Endothelial cell of umbilical vein (primary cell): ENCODE results near the gene ZCWPW1. TPM values are rescaled to one million over a fixed set of nuclear protein-coding genes. Genes with fewer than 3 reads are reported as not detected.

ENCODE experiments used
- BruUV-seq: library from RNA; stranded (reverse); fragments of 400-500 nt; replicated peaks from 2 replicates; lab custom pipeline; 2021; lab: Mats Ljungman, UMichigan
- CTCF ChIA-PET: fragments of 300-600, 350-600 bp; sonication (Branson Sonifier 250); formaldehyde crosslinking; loops from one replicate; lab custom pipeline; 2021; ENCODE audit warnings: antibody characterized with exemption, inconsistent platforms; lab: Charles Lee
- POLR2A ChIA-PET: fragments of 300-600, 350-600 bp; sonication (Branson Sonifier 250); formaldehyde crosslinking; loops from one replicate; lab custom pipeline; 2021; ENCODE audit warnings: antibody characterized with exemption, inconsistent platforms; lab: Charles Lee
- DNase-seq: peaks from one replicate; pipeline ENCODE4 v3.0.0-alpha.2; 2011; ENCODE audit warnings: low read depth, low spot score
- FAIRE-seq: peaks from 2 replicates; lab custom pipeline; 2011; peaks lifted over from hg19 to GRCh38; lab: Jason Lieb, UNC
- H2AFZ ChIP-seq: 2 replicates; pipeline ENCODE4 v1.6.0; 2012; ENCODE audit warnings: low read depth, low read length, control low read depth, inconsistent platforms
- H3K27ac ChIP-seq: 2 replicates; pipeline ENCODE4 v1.5.1; 2011; ENCODE audit warnings: low read depth, mild to moderate bottlenecking, control low read depth, low read length, moderate library complexity; ENCODE audit not compliant: insufficient read depth
- H3K27me3 ChIP-seq, 2 experiments: 2 replicates each; pipeline versions ENCODE4 v1.6.0 to v1.6.1; 2011; ENCODE audit warnings: low read length in 2 of 2, mixed read lengths in 1 of 2; ENCODE audit not compliant: control insufficient read depth in 2 of 2, insufficient read depth in 2 of 2
- H3K36me3 ChIP-seq, 2 experiments: 2 replicates in 1 of 2; 3 replicates in 1 of 2; pipeline ENCODE4 v1.5.1; 2011; ENCODE audit warnings: low read length in 2 of 2, mild to moderate bottlenecking in 1 of 2, moderate library complexity in 1 of 2; ENCODE audit not compliant: control insufficient read depth in 2 of 2, insufficient read depth in 2 of 2; ENCODE audit errors: extremely low read depth in 1 of 2
- H3K4me1 ChIP-seq: 3 replicates; pipeline ENCODE4 v1.5.1; 2011; ENCODE audit warnings: mild to moderate bottlenecking, low read length; ENCODE audit not compliant: control insufficient read depth, insufficient read depth; ENCODE audit errors: extremely low read depth
- H3K4me2 ChIP-seq: 2 replicates; pipeline ENCODE4 v1.6.1; 2011; ENCODE audit warnings: low read length, control low read depth, mixed read lengths; ENCODE audit not compliant: insufficient read depth
- H3K4me3 ChIP-seq, 3 experiments: fragments of 200-600 bp in 1 of 3; sonication (generic), shearing (Covaris generic) in 1 of 3; replicated peaks in 1 of 3; 2 replicates each; pipeline ENCODE4 v1.5.1; 2011 to 2016; ENCODE audit warnings: control low read depth in 3 of 3, low read length in 3 of 3, mild to moderate bottlenecking in 2 of 3, inconsistent platforms in 1 of 3, low read depth in 1 of 3, moderate library complexity in 1 of 3; ENCODE audit not compliant: insufficient read depth in 1 of 3
- H3K79me2 ChIP-seq: 2 replicates; pipeline ENCODE4 v1.6.0; 2012; ENCODE audit warnings: low read length, inconsistent platforms; ENCODE audit not compliant: control insufficient read depth, insufficient read depth
- H3K9ac ChIP-seq: replicated peaks from 2 replicates; pipeline ENCODE3; 2011; ENCODE audit warnings: low read length, control low read depth; ENCODE audit not compliant: insufficient read depth; ENCODE audit errors: extremely low read depth
- H3K9me1 ChIP-seq: replicated peaks from 3 replicates; pipeline ENCODE4 v1.6.0; 2011; ENCODE audit warnings: mild to moderate bottlenecking, low read length; ENCODE audit not compliant: control insufficient read depth, insufficient read depth; ENCODE audit errors: extremely low read depth
- H3K9me3 ChIP-seq: replicated peaks from 2 replicates; pipeline ENCODE4 v1.5.1; 2012; ENCODE audit warnings: low read length, inconsistent platforms; ENCODE audit not compliant: control insufficient read depth, insufficient read depth
- H4K20me1 ChIP-seq: replicated peaks from 2 replicates; pipeline ENCODE3; 2011; ENCODE audit warnings: mild to moderate bottlenecking, low read length; ENCODE audit not compliant: control insufficient read depth, insufficient read depth; ENCODE audit errors: extremely low read depth
- CTCF ChIP-seq, 2 donors: IDR thresholded peaks; 1 replicate in 1 of 2; 2 replicates in 1 of 2; pipeline ENCODE4 v1.5.1; 2011; ENCODE audit warnings: low read length in 2 of 2, mild to moderate bottlenecking in 2 of 2, moderate library complexity in 2 of 2, control low read depth in 1 of 2, inconsistent platforms in 1 of 2, low read depth in 1 of 2; ENCODE audit not compliant: insufficient read depth in 1 of 2; ENCODE audit errors: extremely low read depth in 1 of 2
- JUN ChIP-seq: IDR thresholded peaks from 2 replicates; pipeline ENCODE4 v1.6.1; 2011; ENCODE audit warnings: borderline replicate concordance, low read depth; ENCODE audit not compliant: insufficient read length, insufficient read depth
- dilution Hi-C: fragments of 300-500 bp; cut with MboI; formaldehyde crosslinking; loops from one replicate; pipeline ENCODE4 v1.15.0; 2019; ENCODE audit warnings: low sequenced_read_pairs; ENCODE audit not compliant: extremely low pct_ligation_motif_present
- intact Hi-C: fragments of 100-400 bp; cut with micrococcal nuclease; formaldehyde crosslinking; loops from one replicate; pipeline ENCODE4 v1.10.0; 2022
- polyA plus RNA-seq, 4 experiments: library from polyadenylated mRNA; depleted of rRNA in 3 of 4; stranded (reverse) in 3 of 4; unstranded in 1 of 4; fragments of >200 nt; gene quantifications; 2 replicates each; pipeline versions ENCODE4 v1.2.1 to v1.2.3, GENCODE V29; 2011 to 2012; ENCODE audit warnings: missing spikeins in 1 of 4
- total RNA-seq: library from RNA; stranded (reverse); gene quantifications from 2 replicates; pipeline ENCODE4 v1.2.3, GENCODE V29; 2021

The ZCWPW1 gene
- total and polyA plus RNA-seq, 2 donors (not counting 3 experiments of a cell fraction or from before 2014, with no cell fraction given), result 0.31 to 0.32 TPM

DNA sequence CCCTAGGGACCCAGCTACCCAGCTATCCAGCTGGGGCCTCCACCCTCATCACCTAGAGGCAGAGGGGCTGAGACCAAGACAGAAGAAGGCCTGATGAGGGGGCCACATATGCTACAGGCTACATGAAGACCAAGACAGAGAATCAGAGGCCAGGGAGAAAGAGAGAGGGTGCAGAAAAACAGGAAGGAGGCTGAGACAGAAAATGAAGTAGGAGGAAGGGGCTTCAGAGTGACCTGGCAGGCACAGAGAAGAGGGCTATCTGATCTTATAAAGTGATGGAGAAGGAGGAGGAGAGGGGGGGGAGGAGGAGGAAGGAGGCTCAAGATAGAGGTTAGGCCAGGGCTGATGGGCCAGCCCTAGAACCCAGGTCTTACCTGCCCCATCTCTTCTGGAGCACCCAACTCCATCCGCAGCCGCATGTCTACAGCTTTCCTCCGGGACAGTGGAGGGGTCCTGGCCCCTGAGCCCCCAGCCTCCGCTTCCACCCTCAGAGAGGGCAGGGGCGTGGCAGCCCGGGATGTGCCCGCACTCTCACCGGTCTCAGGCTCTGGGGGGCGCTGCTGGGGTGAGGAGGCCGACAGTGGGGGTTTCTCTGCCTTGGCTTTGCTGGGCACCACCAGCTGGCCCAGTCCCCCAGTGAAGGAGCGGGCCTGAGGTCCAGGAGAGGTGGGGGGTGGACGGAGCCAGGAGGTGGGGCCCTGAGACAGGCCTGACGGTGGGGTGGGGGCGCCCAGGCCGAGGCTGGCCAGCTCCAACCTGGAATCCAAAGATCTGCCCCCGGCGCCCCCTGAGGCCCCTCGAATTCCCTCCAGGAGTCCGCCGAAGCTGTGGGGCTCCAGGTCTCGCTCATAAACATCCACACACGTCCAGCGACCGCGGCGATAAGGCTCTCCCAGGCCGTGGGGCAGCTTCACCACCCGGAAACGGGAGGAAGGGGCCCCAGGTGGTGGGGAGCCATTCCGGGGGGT lies 48.7 kb upstream of the ZCWPW1 start:
- H2AFZ ChIP-seq, result no peak overlapping the region
- dilution Hi-C loops, result no loop called here
- H3K9me1 ChIP-seq, result no peaks in the 10 kb centered on the region
- no TSS peak for BruUV-seq
- peaks cover 47% of the 10 kb centered on the region for H3K79me2 ChIP-seq
- peak overlapping the region; percentile 91 to 99 (median 91) for H3K4me3 ChIP-seq
- ChIA-PET POLR2A (no interaction called here), CTCF (interaction anchor here (0.7 to 7.8 kb wide), 10 partner anchors 8 to 135 kb away, joined by 3 to 70 read pairs (median 5); partner anchors contain the start of genes FBXO24, LRCH4, MOSPD3 and SPACDR)
- peak overlapping the region; percentile 58 for H3K4me2 ChIP-seq
- peak; percentile 31 to 53 for TF ChIP-seq CTCF (IDR thresholded peaks at IDR 0.05; ENCODE audit: extremely low read depth in 1 of 2, insufficient read depth in 1 of 2, low read depth in 1 of 2, low read length in 2 of 2)
- no peak for TF ChIP-seq JUN
- H3K9ac ChIP-seq, result peak overlapping the region; percentile 41
- DNase-seq (peak; percentile 35), FAIRE-seq (peak; percentile 59)
- no peaks in the 10 kb centered on the region for H3K27me3 ChIP-seq
- intact Hi-C loops, result no loop called here
- no peaks in the 10 kb centered on the region for H3K9me3 ChIP-seq
- no peak overlapping the region for H3K27ac ChIP-seq
- peaks cover 2 to 9% of the 10 kb centered on the region in 2 experiments for H3K36me3 ChIP-seq
- peaks cover 29% of the 10 kb centered on the region for H3K4me1 ChIP-seq
- H4K20me1 ChIP-seq, result no peaks in the 10 kb centered on the region
